Sigmoid colon (tissue), 4 donors: ENCODE measurements around the gene SUB1.

ENCODE experiments used
- CTCF ChIP-seq, 4 experiments: fragments of 450-650 bp in 3 of 4; fragments of 200-600 bp in 1 of 4; IDR thresholded peaks; one replicate each; pipeline ENCODE4 v1.5.1; 2016 to 2019; ENCODE audit warnings: antibody characterized with exemption in 4 of 4, mild to moderate bottlenecking in 3 of 4, moderate library complexity in 2 of 4
- POLR2AphosphoS5 ChIP-seq, 4 donors: sonication (generic); formaldehyde crosslinking; IDR thresholded peaks; one replicate each; pipeline ENCODE4 v1.6.1; 2017; ENCODE audit warnings: antibody characterized with exemption in 4 of 4

- TF ChIP-seq CTCF (IDR thresholded peaks at IDR 0.05): no peak
- TF ChIP-seq POLR2AphosphoS5 (IDR thresholded peaks at IDR 0.05): no peak
These were observed 20.4 kb downstream of the SUB1 start for GRCh38 chr5:32605766-32606152.
